Activated CD4-positive, alpha-beta T cell treated with anti-CD3 and anti-CD28 coated beads, Interleukin-2, amount 10 ng/mL, durations not matched to agents 24 days and 14 days (primary cell): ENCODE results near the gene INPP5A. TPM values are rescaled to one million over a fixed set of nuclear protein-coding genes. Genes with fewer than 3 reads are reported as not detected.
A peak's percentile ranks its signal among the peaks of the same experiment; 100 is the strongest.

Experiments used
- DNase-seq: peaks from one replicate; pipeline ENCODE4 v3.0.0; 2022
- H3K27ac Mint-ChIP-seq: one replicate; pipeline ENCODE4 v1.8.0; 2022; ENCODE audit warnings: mild to moderate bottlenecking, mixed read lengths
- H3K27me3 Mint-ChIP-seq: one replicate; pipeline ENCODE4 v1.8.0; 2022; ENCODE audit warnings: mixed read lengths
- H3K36me3 Mint-ChIP-seq: one replicate; pipeline ENCODE4 v1.8.0; 2022; ENCODE audit warnings: low read depth, mild to moderate bottlenecking, mixed read lengths
- H3K4me1 Mint-ChIP-seq: one replicate; pipeline ENCODE4 v1.8.0; 2021; ENCODE audit warnings: mixed read lengths
- H3K4me3 Mint-ChIP-seq: one replicate; pipeline ENCODE4 v1.8.0; 2022; ENCODE audit warnings: mild to moderate bottlenecking, moderate library complexity, mixed read lengths
- H3K9me3 Mint-ChIP-seq: one replicate; pipeline ENCODE4 v1.8.0; 2021; ENCODE audit warnings: mixed read lengths
- intact Hi-C: fragments of 100-400 bp; cut with micrococcal nuclease; formaldehyde crosslinking; loops from one replicate; pipeline ENCODE4 v1.15.1; 2023
- total RNA-seq: library from RNA; stranded (reverse); gene quantifications from 2 replicates; pipeline ENCODE4 v1.2.3, GENCODE V29; 2022

The INPP5A gene
- total RNA-seq, 1 donor from 2014 or later, result 10.3 TPM

GRCh38 chr10:132804785-132805426, 267.3 kb downstream of the INPP5A start:
- Mint-ChIP-seq H3K4me3 (no peak overlapping the region), H3K27me3 (no peaks in the 10 kb centered on the region), H3K9me3 (no peaks in the 10 kb centered on the region), H3K36me3 (no peaks in the 10 kb centered on the region), H3K4me1 (no peaks in the 10 kb centered on the region), H3K27ac (no peak overlapping the region)
- intact Hi-C loops, result no loop called here
- no peak for DNase-seq

DNA sequence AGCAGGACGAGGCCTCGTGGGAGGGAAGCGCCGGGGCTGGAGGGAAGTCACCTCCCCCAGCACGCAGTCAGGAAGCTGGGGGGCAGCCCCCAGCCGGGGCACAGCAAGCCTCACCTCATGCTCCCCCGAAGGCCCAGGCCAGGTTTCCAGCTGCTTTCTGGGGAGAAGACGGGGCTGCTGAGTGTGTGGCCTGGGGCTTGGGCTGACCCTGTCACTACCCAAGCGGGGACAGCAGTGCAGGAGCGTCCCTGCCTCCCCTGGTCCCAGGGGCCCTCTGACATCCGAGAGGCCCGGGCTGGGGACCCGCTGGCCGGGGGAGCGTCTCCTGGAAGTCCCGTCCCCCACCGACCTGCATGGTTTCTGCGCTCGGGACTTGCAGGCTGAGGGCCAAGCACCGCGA, 268.0 kb downstream of the INPP5A start:
- H3K4me3 Mint-ChIP-seq, result no peak overlapping the region
- no peaks in the 10 kb centered on the region for H3K4me1 Mint-ChIP-seq
- no peaks in the 10 kb centered on the region for H3K36me3 Mint-ChIP-seq
- DNase-seq, result no peak
- H3K27ac Mint-ChIP-seq, result no peak overlapping the region
- intact Hi-C loops, result no loop called here
- H3K9me3 Mint-ChIP-seq, result no peaks in the 10 kb centered on the region
- no peaks in the 10 kb centered on the region for H3K27me3 Mint-ChIP-seq

GRCh38 chr10:132806110-132806509, 268.5 kb downstream of the INPP5A start:
- intact Hi-C loops, result no loop called here
- H3K4me3 Mint-ChIP-seq, result no peak overlapping the region
- no peak overlapping the region for H3K27ac Mint-ChIP-seq
- H3K9me3 Mint-ChIP-seq, result no peaks in the 10 kb centered on the region
- no peak for DNase-seq
- H3K36me3 Mint-ChIP-seq, result no peaks in the 10 kb centered on the region
- H3K4me1 Mint-ChIP-seq, result no peaks in the 10 kb centered on the region
- no peaks in the 10 kb centered on the region for H3K27me3 Mint-ChIP-seq

DNA sequence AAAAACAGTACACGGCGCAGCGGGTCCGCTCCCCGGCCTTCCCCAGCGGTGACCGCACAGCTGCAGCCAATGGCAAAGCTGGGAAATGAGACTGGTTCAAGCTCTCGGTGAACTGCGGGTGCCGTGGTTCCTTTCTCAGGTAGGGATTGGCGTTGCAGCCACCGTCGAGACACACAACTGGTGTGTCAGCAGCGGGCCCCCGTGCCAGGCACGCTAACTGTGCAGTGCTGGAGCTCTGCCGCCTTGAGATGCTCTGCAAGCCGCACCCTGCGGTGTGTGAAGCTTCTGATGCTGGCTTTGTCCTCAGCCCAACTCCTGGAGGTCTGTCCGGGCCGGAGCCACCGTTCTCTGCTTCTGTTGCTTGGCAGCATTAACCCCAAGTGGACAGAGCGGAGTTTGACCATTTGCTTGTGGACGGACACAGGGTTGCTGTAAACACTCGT, 269.0 kb downstream of the INPP5A start:
- no peaks in the 10 kb centered on the region for H3K27me3 Mint-ChIP-seq
- no peaks in the 10 kb centered on the region for H3K4me1 Mint-ChIP-seq
- H3K9me3 Mint-ChIP-seq, result no peaks in the 10 kb centered on the region
- intact Hi-C loops, result no loop called here
- no peak for DNase-seq
- H3K36me3 Mint-ChIP-seq, result no peaks in the 10 kb centered on the region
- H3K4me3 Mint-ChIP-seq, result no peak overlapping the region
- H3K27ac Mint-ChIP-seq, result no peak overlapping the region

- intact Hi-C loops, result no loop called here
- no peak for DNase-seq
- no peak overlapping the region for H3K4me3 Mint-ChIP-seq
- no peaks in the 10 kb centered on the region for H3K9me3 Mint-ChIP-seq
- no peak overlapping the region for H3K27ac Mint-ChIP-seq
- no peaks in the 10 kb centered on the region for H3K4me1 Mint-ChIP-seq
- no peaks in the 10 kb centered on the region for H3K36me3 Mint-ChIP-seq
- no peaks in the 10 kb centered on the region for H3K27me3 Mint-ChIP-seq
Measured at GRCh38 chr10:132807621-132808049, 270.0 kb downstream of the INPP5A start.

DNA sequence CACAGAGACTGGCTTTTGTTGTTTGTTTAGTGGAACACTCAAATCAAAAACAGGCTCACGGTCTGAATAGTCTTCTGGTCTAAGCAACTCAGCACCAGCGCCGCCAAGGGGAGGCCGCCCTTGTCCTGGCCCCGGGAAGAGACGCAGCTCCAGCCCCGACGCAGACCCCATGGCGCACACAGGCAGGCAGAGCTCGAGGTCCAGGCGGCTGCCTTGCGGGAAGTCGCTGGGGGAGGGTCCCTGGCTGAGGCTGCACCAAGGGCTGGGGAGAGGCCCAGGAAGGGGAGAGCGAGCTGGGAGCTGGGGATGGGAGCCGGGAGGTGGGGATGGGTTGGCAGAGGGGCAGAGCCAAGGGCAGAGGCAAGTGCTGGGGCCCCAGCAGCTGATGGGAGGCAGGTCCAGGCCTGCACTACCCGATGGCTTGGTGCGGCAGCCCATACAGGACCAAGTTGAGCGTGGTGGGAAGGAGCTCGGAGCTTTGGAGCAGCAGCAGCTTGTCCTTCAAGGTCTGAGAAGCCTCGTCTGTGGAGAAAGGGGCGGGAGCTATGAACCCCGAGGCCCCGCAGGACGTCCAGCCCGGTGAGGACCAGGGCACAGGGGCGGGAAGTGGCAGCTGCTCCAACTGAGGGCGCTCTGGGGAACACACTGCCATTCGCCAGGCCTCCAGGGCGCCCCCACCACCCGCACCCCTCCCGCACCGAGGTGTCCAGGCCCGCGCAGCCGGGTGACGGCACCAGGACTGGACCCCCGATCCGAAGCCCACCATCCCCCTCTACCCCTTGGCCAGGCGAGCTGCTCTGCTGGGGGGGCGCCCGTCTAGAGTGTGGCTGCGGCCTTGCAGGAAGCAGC, 271.0 kb downstream of the INPP5A start:
- H3K4me3 Mint-ChIP-seq, result no peak overlapping the region
- peak; percentile 51 for DNase-seq
- no peaks in the 10 kb centered on the region for H3K27me3 Mint-ChIP-seq
- H3K36me3 Mint-ChIP-seq, result no peaks in the 10 kb centered on the region
- H3K27ac Mint-ChIP-seq, result no peak overlapping the region
- no peaks in the 10 kb centered on the region for H3K4me1 Mint-ChIP-seq
- H3K9me3 Mint-ChIP-seq, result no peaks in the 10 kb centered on the region
- intact Hi-C loops, result no loop called here

GRCh38 chr10:132809232-132810140, 271.9 kb downstream of the INPP5A start:
- H3K4me3 Mint-ChIP-seq, result no peak overlapping the region
- H3K27ac Mint-ChIP-seq, result no peak overlapping the region
- intact Hi-C loops, result no loop called here
- no peaks in the 10 kb centered on the region for H3K4me1 Mint-ChIP-seq
- no peaks in the 10 kb centered on the region for H3K9me3 Mint-ChIP-seq
- no peaks in the 10 kb centered on the region for H3K27me3 Mint-ChIP-seq
- DNase-seq, result no peak
- H3K36me3 Mint-ChIP-seq, result no peaks in the 10 kb centered on the region

- no peak for DNase-seq
- Mint-ChIP-seq H3K36me3 (no peaks in the 10 kb centered on the region), H3K4me1 (no peaks in the 10 kb centered on the region), H3K27ac (no peak overlapping the region), H3K4me3 (no peak overlapping the region), H3K27me3 (no peaks in the 10 kb centered on the region), H3K9me3 (no peaks in the 10 kb centered on the region)
- intact Hi-C loops, result no loop called here
Measured at GRCh38 chr10:132810141-132810806, 272.7 kb downstream of the INPP5A start.

- Mint-ChIP-seq H3K36me3 (no peaks in the 10 kb centered on the region), H3K27me3 (no peaks in the 10 kb centered on the region), H3K9me3 (no peaks in the 10 kb centered on the region), H3K4me1 (no peaks in the 10 kb centered on the region), H3K4me3 (no peak overlapping the region), H3K27ac (no peak overlapping the region)
- intact Hi-C loops, result no loop called here
- peak; percentile 49 for DNase-seq
Measured at GRCh38 chr10:132810807-132811700, 273.5 kb downstream of the INPP5A start.

- Mint-ChIP-seq H3K36me3 (no peaks in the 10 kb centered on the region), H3K27ac (no peak overlapping the region), H3K27me3 (no peaks in the 10 kb centered on the region), H3K4me1 (no peaks in the 10 kb centered on the region), H3K4me3 (no peak overlapping the region), H3K9me3 (no peaks in the 10 kb centered on the region)
- no peak for DNase-seq
- intact Hi-C loops, result no loop called here
Measured at GRCh38 chr10:132811891-132812481, 274.4 kb downstream of the INPP5A start.

DNA sequence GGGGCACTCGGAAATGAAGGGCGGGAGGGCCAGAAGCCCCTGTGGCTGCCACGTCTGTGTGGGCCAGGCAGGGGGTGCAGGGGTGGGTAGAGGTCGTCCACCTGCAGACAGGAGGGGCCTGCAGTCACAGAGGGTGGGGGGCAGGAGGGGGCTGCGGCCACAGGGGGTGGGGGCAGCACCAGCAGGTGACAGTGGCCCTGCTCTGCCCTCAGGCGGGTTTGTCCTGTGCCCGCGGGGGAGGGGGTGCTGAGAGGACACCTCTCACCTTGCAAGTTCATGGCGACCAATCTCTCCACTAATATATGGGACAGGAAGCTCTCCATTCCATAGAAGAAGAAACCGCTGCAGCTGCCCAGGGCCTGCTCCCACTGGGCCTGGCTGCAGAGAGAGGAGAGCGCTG, 274.9 kb downstream of the INPP5A start:
- Mint-ChIP-seq H3K9me3 (no peaks in the 10 kb centered on the region), H3K27me3 (no peaks in the 10 kb centered on the region), H3K36me3 (no peaks in the 10 kb centered on the region), H3K4me1 (no peaks in the 10 kb centered on the region), H3K4me3 (no peak overlapping the region), H3K27ac (no peak overlapping the region)
- intact Hi-C loops, result no loop called here
- DNase-seq, result no peak

GRCh38 chr10:132813001-132813401, 275.4 kb downstream of the INPP5A start:
- Mint-ChIP-seq H3K4me1 (no peaks in the 10 kb centered on the region), H3K27me3 (no peaks in the 10 kb centered on the region), H3K4me3 (no peak overlapping the region), H3K36me3 (no peaks in the 10 kb centered on the region), H3K27ac (no peak overlapping the region), H3K9me3 (no peaks in the 10 kb centered on the region)
- DNase-seq, result no peak
- intact Hi-C loops, result no loop called here
